Measurements from ENCODE around the gene TTC27.
A peak's percentile ranks its signal among the peaks of the same experiment; 100 is the strongest.
"Not testable (repeated sequence)": the region's sequence is repeated elsewhere in the genome, so short reads cannot be mapped to it uniquely, and the experiment has no call there.

The TTC27 gene

DNA sequence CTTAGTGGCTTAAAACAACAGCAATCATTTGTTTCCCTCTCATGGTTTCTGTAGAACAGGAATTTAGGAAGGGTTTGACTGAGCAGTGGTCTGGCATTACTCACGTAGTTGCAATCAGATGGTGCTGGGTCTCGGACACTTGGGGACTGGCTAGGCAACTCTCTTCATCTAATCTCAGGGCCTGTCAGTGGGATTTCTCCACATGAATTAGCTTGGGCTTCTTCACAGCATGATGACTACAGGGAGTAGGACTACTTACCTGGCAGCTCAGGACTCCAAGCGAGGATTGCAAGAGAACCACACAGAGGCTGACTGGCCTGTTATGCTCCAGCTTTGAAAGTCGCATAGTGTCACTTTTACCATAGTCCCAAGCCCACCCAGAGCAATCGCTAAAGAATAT is 125.1 kb downstream of the TTC27 start:
- no peak for DNase-seq

- DNase-seq = not testable (repeated sequence)
Observed at GRCh38 chr2:32754676-32755075, 126.8 kb downstream of the TTC27 start.

DNA sequence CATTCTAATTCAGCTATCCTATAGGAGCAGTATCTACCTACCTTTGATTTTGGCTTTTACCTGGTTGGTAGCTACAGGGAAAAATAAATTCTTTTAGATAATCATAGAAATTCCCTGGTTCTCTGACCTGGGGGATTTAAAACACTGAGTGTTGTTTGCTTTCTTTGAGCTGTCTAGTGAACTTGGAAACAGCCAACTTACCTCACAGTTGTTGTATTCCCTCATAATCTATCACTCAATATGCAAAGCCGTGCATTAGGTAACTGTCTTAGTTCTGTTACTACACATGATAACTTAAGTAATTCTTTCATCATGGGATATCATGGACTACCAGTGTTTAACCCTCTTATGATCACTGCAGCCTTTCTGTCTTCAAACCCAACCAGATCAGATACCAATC is 127.8 kb downstream of the TTC27 start:
- DNase-seq = no peak

DNA sequence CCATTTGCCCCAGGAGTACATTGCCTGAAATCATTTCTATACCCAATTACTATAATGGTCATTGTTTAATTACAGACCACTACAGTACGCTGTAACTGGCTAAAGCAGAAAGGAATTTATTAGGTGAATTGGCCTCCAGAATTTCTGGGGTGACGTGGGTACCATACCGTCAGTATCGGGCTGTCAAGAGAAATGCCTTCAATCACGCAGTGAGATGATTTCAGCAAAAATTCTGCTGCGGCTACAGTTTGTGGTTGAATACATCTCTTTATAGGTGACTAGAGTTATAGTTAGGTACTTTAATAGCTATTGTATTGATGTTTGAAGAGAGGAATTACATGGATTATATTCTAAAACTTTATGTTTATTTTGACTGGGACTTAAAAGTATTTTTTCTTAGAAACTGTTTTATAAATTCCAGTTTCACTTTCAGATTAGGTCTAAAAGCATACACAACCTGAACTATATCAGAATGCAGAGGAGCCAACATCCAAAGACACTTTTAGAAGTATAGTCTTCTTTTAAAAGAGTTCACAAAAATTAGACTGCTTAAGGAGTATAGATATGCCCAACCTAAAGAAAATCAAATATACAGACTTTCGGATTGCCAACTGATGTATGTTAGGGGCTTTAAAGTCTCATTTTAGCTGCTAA is 128.4 kb downstream of the TTC27 start:
- no peak for DNase-seq

DNA sequence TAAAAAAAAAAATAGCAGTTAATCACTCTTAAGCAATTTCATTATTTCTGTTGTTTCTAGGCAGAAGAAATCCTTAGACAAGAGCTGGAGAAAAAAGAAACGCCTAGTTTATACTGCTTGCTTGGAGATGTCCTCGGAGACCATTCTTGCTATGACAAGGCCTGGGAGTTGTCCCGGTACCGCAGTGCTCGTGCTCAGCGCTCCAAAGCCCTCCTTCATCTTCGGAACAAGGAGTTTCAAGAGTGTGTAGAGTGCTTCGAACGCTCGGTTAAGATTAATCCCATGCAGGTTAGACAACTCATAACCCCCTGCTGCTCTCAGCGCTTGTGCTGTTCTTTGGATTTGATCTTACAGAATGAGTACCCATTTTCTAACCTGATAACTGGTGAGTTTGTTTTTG is 130.4 kb downstream of the TTC27 start:
- DNase-seq = no peak

- peak in 6 of 56 donors; percentile 0 to 4 (median 2) for DNase-seq
Observed at GRCh38 chr2:32760628-32761027, 132.8 kb downstream of the TTC27 start.

DNA sequence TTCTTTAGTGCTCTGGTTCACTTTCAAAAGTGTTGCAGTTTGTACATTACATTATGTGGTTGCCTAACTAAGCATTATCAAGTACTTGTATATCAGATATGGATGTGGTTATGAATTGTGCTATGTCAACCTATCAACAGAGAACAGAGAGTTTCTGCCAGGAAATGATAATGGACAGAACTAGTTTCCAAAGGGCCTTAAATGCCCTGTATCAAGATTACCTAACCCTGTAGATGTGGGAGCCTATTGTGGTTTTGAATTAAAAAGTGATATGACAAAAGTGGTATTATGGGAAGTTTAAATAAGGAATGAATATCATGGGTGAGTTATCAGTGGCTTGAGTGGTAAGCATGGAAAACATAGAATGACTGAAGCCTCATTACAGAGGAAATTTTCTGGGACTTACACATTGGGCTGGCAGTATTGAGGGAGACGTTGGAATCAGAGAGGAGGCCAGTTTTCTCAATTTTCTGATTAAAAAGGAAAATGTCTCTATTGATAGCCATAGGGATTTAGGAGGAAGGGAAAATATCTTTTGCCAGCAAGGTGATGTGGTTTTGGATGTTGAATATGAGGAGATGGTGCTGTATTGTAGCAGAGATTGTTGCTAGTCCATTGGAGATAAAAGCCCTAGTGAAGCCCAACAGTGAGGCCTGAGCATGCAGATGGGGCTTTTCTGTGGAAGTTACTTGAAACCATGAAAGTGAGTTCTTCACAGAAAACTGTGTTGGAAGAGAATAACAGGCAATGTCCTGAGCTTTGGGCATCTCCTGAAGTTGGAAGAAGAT is 140.7 kb downstream of the TTC27 start:
- no peak for DNase-seq

GRCh38 chr2:32770360-32770759 is 142.5 kb downstream of the TTC27 start:
- DNase-seq = no peak

DNA sequence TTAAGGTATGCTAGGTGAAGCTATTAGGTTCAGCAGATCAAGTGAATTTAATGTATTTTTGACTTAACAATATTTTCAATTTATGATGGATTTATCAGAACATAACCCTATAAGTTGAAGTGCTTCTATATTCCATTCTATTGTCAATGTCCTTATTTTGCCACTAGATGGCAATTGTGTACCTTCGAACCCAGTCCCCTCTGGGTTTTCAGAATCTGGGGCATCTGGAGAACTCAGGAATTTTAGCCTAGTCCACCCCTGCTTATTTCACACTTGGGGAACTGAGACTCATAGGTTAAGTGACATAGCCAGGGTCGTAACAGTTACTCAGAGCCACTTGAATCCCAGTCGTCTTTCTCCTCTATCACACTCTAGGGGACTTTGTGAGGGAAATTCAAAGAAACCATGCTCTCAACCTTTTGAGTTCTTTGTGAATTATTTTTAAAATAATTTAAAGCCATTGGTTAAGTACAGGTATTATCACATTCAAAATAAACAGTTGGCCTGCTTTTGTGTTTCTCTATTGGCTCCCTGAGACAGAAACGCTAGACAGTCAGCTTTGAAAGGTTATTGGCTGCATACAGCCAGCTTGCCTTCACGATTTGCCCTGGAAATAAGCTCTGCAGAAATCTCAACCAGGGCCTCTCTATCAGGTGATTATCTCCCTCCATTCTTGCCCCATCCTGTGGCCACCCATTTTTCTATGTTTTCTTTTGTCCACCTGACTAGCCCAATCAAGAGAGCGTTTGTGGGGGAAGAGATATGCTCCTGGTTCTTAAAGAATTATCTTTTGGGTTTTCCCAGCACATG is 145.0 kb downstream of the TTC27 start:
- peak in 14 of 56 donors; percentile 2 to 42 (median 12) for DNase-seq

GRCh38 chr2:32773448-32773808 is 145.6 kb downstream of the TTC27 start:
- DNase-seq = no peak

DNA sequence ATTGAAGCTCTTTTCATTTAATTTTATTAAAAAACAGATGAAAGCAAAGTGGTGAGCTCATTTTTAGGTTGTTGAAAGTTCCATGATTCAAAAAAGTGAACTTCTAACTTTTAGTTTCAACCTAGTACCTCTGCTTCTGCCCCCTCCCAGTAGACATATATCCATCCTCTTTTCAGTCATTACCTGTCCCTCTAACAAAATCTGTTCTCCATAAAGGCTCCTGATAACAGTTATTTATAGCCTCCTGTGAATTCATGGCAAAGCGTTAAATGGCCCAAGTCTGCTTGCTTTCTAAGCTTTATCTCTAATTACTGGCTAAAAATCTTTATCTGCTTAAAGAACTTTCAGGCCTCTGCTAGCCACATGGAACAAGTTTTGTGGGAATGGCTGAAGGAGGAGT is 148.1 kb downstream of the TTC27 start:
- DNase-seq = no peak

DNA sequence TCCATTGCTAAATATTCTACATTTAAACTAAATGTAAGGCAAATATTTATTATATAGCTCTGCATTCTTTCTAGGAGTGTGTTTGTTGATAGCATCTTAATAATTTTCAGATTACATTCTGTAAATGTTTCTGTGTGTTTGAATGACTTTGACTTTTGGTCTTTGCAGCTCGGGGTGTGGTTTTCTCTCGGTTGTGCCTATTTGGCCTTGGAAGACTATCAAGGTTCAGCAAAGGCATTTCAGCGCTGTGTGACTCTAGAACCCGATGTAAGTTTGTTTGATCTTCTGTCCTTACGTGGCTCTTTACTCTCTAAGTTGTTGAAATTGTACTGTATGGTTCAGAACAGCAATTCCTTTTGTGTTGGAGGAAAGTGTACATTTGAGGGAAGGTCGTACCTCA is 149.9 kb downstream of the TTC27 start:
- no peak for DNase-seq

DNA sequence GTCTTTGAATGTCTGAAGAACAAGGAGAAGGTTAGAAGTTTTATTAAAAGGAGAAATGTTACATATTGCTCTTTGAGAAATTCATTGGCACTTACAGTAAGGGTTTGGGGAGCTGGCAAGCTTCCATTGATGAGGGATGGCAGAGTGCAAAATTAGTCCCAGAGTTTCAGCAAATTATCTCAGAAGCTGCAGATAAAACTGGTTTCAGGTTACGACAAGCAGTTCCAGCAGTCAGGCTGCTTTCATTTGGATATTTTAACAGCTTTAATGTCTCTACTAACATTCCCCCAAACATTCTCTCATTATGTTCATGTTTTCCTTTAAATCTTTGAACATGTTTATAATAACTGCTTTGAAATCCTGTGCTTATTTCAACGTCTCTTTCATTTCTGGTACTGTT is 153.1 kb downstream of the TTC27 start:
- no peak for DNase-seq

DNA sequence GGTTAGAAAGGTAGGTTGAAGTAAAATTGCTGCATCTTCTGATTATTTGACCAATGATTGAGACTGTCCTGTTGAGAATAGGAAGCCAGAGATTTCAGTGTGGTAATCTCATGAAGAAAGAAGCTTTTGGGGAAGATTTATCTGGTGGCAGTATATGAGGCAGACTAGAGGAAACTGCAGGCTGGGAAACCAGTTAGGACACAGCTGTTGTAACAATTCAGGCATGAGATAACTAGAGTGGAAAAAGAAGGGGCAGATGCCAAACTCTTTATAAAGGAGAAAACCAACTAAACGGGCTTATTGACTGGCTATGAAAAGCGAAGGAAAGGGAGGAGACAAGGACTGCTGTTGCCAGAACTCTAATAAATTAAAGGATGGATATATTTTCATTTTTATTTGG is 155.6 kb downstream of the TTC27 start:
- DNase-seq = no peak

DNA sequence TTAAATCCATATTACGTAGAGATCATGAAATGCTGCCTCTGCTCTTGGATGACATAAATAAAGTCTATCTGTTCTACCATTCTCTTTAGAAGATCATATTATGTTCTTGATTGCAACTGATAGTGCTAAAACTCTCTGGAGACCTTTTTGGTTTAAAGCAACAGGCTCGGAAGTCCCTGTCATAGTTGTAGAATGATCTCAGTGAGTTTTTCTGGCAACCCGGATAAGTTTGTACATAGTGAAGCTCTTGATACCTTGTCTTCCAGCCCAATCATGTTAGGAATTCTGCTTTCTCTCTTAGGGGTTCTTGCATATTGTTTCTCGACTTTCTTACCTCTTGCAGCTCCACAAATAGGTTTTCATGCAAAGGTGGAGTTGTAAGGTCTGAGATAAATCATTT is 156.1 kb downstream of the TTC27 start:
- DNase-seq = no peak

DNA sequence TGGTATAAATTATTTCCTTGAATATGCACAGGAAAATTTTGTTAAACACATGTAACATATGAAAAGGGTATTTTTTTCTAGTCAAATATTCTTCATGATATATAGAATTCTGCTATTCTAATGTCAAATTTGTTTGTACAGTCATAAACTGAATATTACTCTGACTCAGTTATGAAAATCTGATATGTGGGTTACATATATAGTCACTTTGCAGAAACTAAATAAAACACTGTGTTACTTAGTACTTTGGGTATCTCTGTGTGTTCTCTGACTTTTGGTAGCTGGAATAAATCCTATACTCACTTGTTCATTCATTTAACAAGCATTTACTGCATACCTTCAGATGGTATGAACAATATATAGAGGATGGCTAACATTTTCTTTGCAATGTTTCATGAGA is 159.4 kb downstream of the TTC27 start:
- no peak for DNase-seq

DNA sequence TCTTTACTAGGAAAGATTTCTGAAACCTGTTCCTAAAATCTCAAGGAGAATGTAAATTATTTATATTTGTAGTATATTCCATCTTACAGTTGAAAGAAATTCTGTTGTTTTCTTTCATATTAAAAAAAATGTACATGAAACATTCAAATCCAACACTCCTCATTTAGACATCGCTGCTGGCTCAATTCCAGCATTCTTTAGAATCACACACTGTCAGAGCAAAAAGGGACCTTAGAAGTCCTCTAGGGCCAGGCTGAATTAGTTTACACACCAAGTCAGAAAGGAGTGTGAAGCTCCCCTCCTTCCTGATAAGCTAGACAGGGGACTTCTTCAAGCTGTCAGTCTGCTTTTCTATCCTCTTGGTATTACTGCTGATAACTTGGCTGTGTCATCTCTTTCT is 160.3 kb downstream of the TTC27 start:
- DNase-seq = peak in 1 of 56 donors; percentile 3

DNA sequence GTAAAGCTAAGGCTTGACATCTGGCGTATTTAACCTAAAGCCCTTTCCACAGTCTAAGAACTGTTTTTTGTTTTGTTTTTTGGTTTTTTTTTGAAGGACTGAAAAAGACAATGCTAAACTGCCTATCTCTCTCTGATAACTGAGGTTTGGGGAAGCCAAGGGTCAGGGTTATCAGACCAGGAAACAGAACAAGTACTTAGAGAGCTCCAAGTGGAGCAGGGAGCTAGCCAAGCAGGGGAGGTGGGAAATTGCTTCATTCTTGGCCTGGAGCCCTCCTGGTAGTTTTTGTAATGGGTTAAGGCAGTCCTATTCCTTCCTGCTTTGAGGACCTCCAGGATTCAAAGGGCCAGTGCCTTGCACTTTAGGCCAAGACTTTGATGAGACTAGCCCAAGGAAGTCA is 164.6 kb downstream of the TTC27 start:
- DNase-seq = no peak

DNA sequence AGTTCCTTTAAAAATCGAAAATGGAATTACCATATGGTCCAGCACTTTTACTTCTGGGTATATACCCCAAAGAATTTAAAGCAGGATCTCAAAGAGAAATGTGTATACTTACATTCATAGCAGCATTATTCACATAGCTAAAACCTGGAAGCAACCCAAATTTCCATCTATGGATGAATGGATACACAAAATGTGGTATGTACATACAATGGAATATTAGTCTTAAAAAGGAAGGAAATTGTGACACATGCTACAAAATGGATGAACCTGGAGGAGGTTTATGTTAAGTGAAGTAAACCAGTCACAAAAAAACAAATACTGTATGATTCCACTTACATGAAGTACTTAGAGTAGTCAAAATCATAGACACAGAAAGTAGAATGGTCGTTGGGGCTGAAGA is 171.0 kb downstream of the TTC27 start:
- DNase-seq = no peak

- no peak for DNase-seq
Observed at GRCh38 chr2:32801741-32802140, 173.9 kb downstream of the TTC27 start.

- DNase-seq = no peak
Observed at GRCh38 chr2:32802877-32803276, 175.0 kb downstream of the TTC27 start.

DNA sequence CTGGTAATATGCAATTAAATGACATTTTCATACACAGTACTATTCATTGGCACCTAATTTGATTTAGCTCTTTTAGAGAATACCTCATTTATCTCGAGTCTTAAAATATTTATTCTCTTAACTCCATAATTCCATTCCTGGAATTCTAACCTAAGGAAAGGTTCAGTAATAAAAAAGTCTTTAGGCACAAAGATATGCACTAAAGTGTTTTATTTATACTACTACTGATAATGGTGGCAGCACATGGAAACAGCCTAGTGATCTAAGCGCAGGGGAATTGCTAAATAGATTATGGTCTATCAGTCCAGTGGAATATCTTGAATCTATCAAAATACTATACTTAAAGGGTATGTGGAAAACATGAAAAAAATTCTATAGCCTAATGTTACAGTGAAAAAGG is 176.4 kb downstream of the TTC27 start:
- no peak for DNase-seq
